Endothelial cell of umbilical vein (primary cell): ENCODE results near the gene NDUFA8. TPM values are rescaled to one million over a fixed set of nuclear protein-coding genes. Genes with fewer than 3 reads are reported as not detected.
A peak's percentile ranks its signal among the peaks of the same experiment; 100 is the strongest.

Experiments used
- BruUV-seq: library from RNA; stranded (reverse); fragments of 400-500 nt; replicated peaks from 2 replicates; lab custom pipeline; 2021; lab: Mats Ljungman, UMichigan
- CTCF ChIA-PET: fragments of 300-600, 350-600 bp; sonication (Branson Sonifier 250); formaldehyde crosslinking; loops from one replicate; lab custom pipeline; 2021; ENCODE audit warnings: antibody characterized with exemption, inconsistent platforms; lab: Charles Lee
- POLR2A ChIA-PET: fragments of 300-600, 350-600 bp; sonication (Branson Sonifier 250); formaldehyde crosslinking; loops from one replicate; lab custom pipeline; 2021; ENCODE audit warnings: antibody characterized with exemption, inconsistent platforms; lab: Charles Lee
- DNase-seq: peaks from one replicate; pipeline ENCODE4 v3.0.0-alpha.2; 2011; ENCODE audit warnings: low read depth, low spot score
- FAIRE-seq: peaks from 2 replicates; lab custom pipeline; 2011; peaks lifted over from hg19 to GRCh38; lab: Jason Lieb, UNC
- H2AFZ ChIP-seq: 2 replicates; pipeline ENCODE4 v1.6.0; 2012; ENCODE audit warnings: low read depth, low read length, control low read depth, inconsistent platforms
- H3K27ac ChIP-seq: 2 replicates; pipeline ENCODE4 v1.5.1; 2011; ENCODE audit warnings: low read depth, mild to moderate bottlenecking, control low read depth, low read length, moderate library complexity; ENCODE audit not compliant: insufficient read depth
- H3K27me3 ChIP-seq, 2 experiments: 2 replicates each; pipeline versions ENCODE4 v1.6.0 to v1.6.1; 2011; ENCODE audit warnings: low read length in 2 of 2, mixed read lengths in 1 of 2; ENCODE audit not compliant: control insufficient read depth in 2 of 2, insufficient read depth in 2 of 2
- H3K36me3 ChIP-seq, 2 experiments: 2 replicates in 1 of 2; 3 replicates in 1 of 2; pipeline ENCODE4 v1.5.1; 2011; ENCODE audit warnings: low read length in 2 of 2, mild to moderate bottlenecking in 1 of 2, moderate library complexity in 1 of 2; ENCODE audit not compliant: control insufficient read depth in 2 of 2, insufficient read depth in 2 of 2; ENCODE audit errors: extremely low read depth in 1 of 2
- H3K4me1 ChIP-seq: 3 replicates; pipeline ENCODE4 v1.5.1; 2011; ENCODE audit warnings: mild to moderate bottlenecking, low read length; ENCODE audit not compliant: control insufficient read depth, insufficient read depth; ENCODE audit errors: extremely low read depth
- H3K4me2 ChIP-seq: 2 replicates; pipeline ENCODE4 v1.6.1; 2011; ENCODE audit warnings: low read length, control low read depth, mixed read lengths; ENCODE audit not compliant: insufficient read depth
- H3K4me3 ChIP-seq, 3 experiments: fragments of 200-600 bp in 1 of 3; sonication (generic), shearing (Covaris generic) in 1 of 3; replicated peaks in 1 of 3; 2 replicates each; pipeline ENCODE4 v1.5.1; 2011 to 2016; ENCODE audit warnings: control low read depth in 3 of 3, low read length in 3 of 3, mild to moderate bottlenecking in 2 of 3, inconsistent platforms in 1 of 3, low read depth in 1 of 3, moderate library complexity in 1 of 3; ENCODE audit not compliant: insufficient read depth in 1 of 3
- H3K79me2 ChIP-seq: 2 replicates; pipeline ENCODE4 v1.6.0; 2012; ENCODE audit warnings: low read length, inconsistent platforms; ENCODE audit not compliant: control insufficient read depth, insufficient read depth
- H3K9ac ChIP-seq: replicated peaks from 2 replicates; pipeline ENCODE3; 2011; ENCODE audit warnings: low read length, control low read depth; ENCODE audit not compliant: insufficient read depth; ENCODE audit errors: extremely low read depth
- H3K9me1 ChIP-seq: replicated peaks from 3 replicates; pipeline ENCODE4 v1.6.0; 2011; ENCODE audit warnings: mild to moderate bottlenecking, low read length; ENCODE audit not compliant: control insufficient read depth, insufficient read depth; ENCODE audit errors: extremely low read depth
- H3K9me3 ChIP-seq: replicated peaks from 2 replicates; pipeline ENCODE4 v1.5.1; 2012; ENCODE audit warnings: low read length, inconsistent platforms; ENCODE audit not compliant: control insufficient read depth, insufficient read depth
- H4K20me1 ChIP-seq: replicated peaks from 2 replicates; pipeline ENCODE3; 2011; ENCODE audit warnings: mild to moderate bottlenecking, low read length; ENCODE audit not compliant: control insufficient read depth, insufficient read depth; ENCODE audit errors: extremely low read depth
- CTCF ChIP-seq, 2 donors: IDR thresholded peaks; 1 replicate in 1 of 2; 2 replicates in 1 of 2; pipeline ENCODE4 v1.5.1; 2011; ENCODE audit warnings: low read length in 2 of 2, mild to moderate bottlenecking in 2 of 2, moderate library complexity in 2 of 2, control low read depth in 1 of 2, inconsistent platforms in 1 of 2, low read depth in 1 of 2; ENCODE audit not compliant: insufficient read depth in 1 of 2; ENCODE audit errors: extremely low read depth in 1 of 2
- EZH2 ChIP-seq: IDR thresholded peaks from 2 replicates; pipeline ENCODE4 v1.6.1; 2012; ENCODE audit warnings: borderline replicate concordance, low read depth, mild to moderate bottlenecking, moderate library complexity, low read length, inconsistent platforms; ENCODE audit not compliant: severe bottlenecking
- FOS ChIP-seq: IDR thresholded peaks from 2 replicates; pipeline ENCODE4 v1.6.1; 2011; ENCODE audit warnings: mild to moderate bottlenecking, low read length, moderate library complexity, borderline replicate concordance; ENCODE audit not compliant: insufficient read depth
- GATA2 ChIP-seq: IDR thresholded peaks from 2 replicates; pipeline ENCODE4 v1.7.0; 2011; ENCODE audit warnings: low read depth, mild to moderate bottlenecking, moderate library complexity, mixed read lengths, low read length; ENCODE audit not compliant: insufficient read length, insufficient read depth
- JUN ChIP-seq: IDR thresholded peaks from 2 replicates; pipeline ENCODE4 v1.6.1; 2011; ENCODE audit warnings: borderline replicate concordance, low read depth; ENCODE audit not compliant: insufficient read length, insufficient read depth
- MAX ChIP-seq: IDR thresholded peaks from 2 replicates; pipeline ENCODE4 v1.6.1; 2011; ENCODE audit not compliant: insufficient read depth, insufficient read length
- MYC ChIP-seq: IDR thresholded peaks from one replicate; pipeline ENCODE4 v1.6.1; 2011; ENCODE audit warnings: mild to moderate bottlenecking, low read depth, low read length
- POLR2A ChIP-seq: IDR thresholded peaks from 2 replicates; pipeline ENCODE4 v1.6.1; 2012; ENCODE audit warnings: low read depth, mild to moderate bottlenecking, control low read depth, low read length
- POLR2AphosphoS5 ChIP-seq: IDR thresholded peaks from 2 replicates; pipeline ENCODE4 v1.6.1; 2012; ENCODE audit warnings: low read depth, mild to moderate bottlenecking, control low read depth, low read length, moderate library complexity; ENCODE audit not compliant: insufficient read depth
- dilution Hi-C: fragments of 300-500 bp; cut with MboI; formaldehyde crosslinking; loops from one replicate; pipeline ENCODE4 v1.15.0; 2019; ENCODE audit warnings: low sequenced_read_pairs; ENCODE audit not compliant: extremely low pct_ligation_motif_present
- intact Hi-C: fragments of 100-400 bp; cut with micrococcal nuclease; formaldehyde crosslinking; loops from one replicate; pipeline ENCODE4 v1.10.0; 2022
- polyA plus RNA-seq, 4 experiments: library from polyadenylated mRNA; depleted of rRNA in 3 of 4; stranded (reverse) in 3 of 4; unstranded in 1 of 4; fragments of >200 nt; gene quantifications; 2 replicates each; pipeline versions ENCODE4 v1.2.1 to v1.2.3, GENCODE V29; 2011 to 2012; ENCODE audit warnings: missing spikeins in 1 of 4
- total RNA-seq: library from RNA; stranded (reverse); gene quantifications from 2 replicates; pipeline ENCODE4 v1.2.3, GENCODE V29; 2021

NDUFA8 gene
- total and polyA plus RNA-seq, 2 donors (not counting 3 experiments of a cell fraction or from before 2014, with no cell fraction given) = 68.2 to 100 TPM

DNA sequence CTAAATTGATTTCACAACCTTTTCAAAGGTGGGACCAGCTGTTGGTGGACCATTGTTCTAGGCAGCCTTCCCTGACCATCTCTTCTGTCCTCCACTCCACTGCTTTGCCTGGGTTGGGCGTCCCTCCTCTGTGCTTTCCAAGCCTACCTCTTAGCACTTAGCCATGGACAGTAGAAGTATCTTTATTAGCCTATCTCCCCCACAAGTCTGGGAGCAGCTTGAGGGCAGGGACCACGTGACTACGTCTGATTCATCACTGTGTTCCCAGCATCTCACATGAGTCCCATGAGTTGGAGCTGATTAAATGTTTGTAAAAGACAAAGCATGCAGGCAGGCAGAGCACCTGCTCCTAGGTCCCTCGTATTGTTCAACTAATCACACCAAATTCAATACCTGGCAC is 21.1 kb upstream of the NDUFA8 start:
- H3K9ac ChIP-seq = no peak overlapping the region
- TF ChIP-seq FOS (peak; percentile 40), POLR2A (no peak), CTCF (IDR thresholded peaks at IDR 0.05; ENCODE audit: extremely low read depth in 1 of 2, insufficient read depth in 1 of 2, low read depth in 1 of 2, low read length in 2 of 2) (no peak), MAX (peak; percentile 63)
- H3K9me3 ChIP-seq = no peaks in the 10 kb centered on the region
- no peak overlapping the region for H3K4me2 ChIP-seq
- H3K4me3 ChIP-seq = no peak overlapping the region
- ChIA-PET POLR2A (no interaction called here), CTCF (interaction anchor here (0.6 to 1.6 kb wide), 5 partner anchors 13 to 171 kb away, joined by 3 to 6 read pairs (median 5); no protein-coding TSS in a partner anchor)
- H4K20me1 ChIP-seq = no peaks in the 10 kb centered on the region
- H3K9me1 ChIP-seq = no peaks in the 10 kb centered on the region
- no peaks in the 10 kb centered on the region for H3K79me2 ChIP-seq
- H2AFZ ChIP-seq = no peak overlapping the region
- FAIRE-seq = peak; percentile 76
- dilution Hi-C loops = no loop called here
- intact Hi-C loops = no loop called here
- BruUV-seq = no TSS peak
- peaks cover 12 to 30% of the 10 kb centered on the region in 2 experiments for H3K27me3 ChIP-seq
- no peaks in the 10 kb centered on the region for H3K36me3 ChIP-seq
- no peak overlapping the region for H3K27ac ChIP-seq
- H3K4me1 ChIP-seq = no peaks in the 10 kb centered on the region
- DNase-seq = peak; percentile 27

GRCh38 chr9:122179690-122180074 is 20.1 kb upstream of the NDUFA8 start:
- Histone ChIP-seq H4K20me1 (no peaks in the 10 kb centered on the region), H3K27me3 (peaks cover 12 to 30% of the 10 kb centered on the region in 2 experiments), H3K4me1 (no peaks in the 10 kb centered on the region), H3K36me3 (no peaks in the 10 kb centered on the region), H3K4me3 (no peak overlapping the region), H2AFZ (no peak overlapping the region), H3K4me2 (no peak overlapping the region), H3K9me1 (no peaks in the 10 kb centered on the region), H3K27ac (no peak overlapping the region), H3K9me3 (no peaks in the 10 kb centered on the region), H3K79me2 (no peaks in the 10 kb centered on the region), H3K9ac (no peak overlapping the region)
- dilution Hi-C loops (no loop called here), intact Hi-C loops (no loop called here)
- FAIRE-seq (no peak), DNase-seq (no peak)
- ChIA-PET CTCF (interaction anchor here (0.9 kb wide), 1 partner anchor 11 kb away, joined by 3 read pairs; no protein-coding TSS in a partner anchor), POLR2A (no interaction called here)
- no TSS peak for BruUV-seq
- no peak for TF ChIP-seq EZH2
- no peak for TF ChIP-seq MAX
- TF ChIP-seq POLR2AphosphoS5 = no peak
- TF ChIP-seq CTCF (IDR thresholded peaks at IDR 0.05; ENCODE audit: extremely low read depth in 1 of 2, insufficient read depth in 1 of 2, low read depth in 1 of 2, low read length in 2 of 2) = no peak
- no peak for TF ChIP-seq GATA2
- no peak for TF ChIP-seq JUN
- no peak for TF ChIP-seq POLR2A
- TF ChIP-seq FOS = no peak
- TF ChIP-seq MYC = no peak
